Measurements from ENCODE around the gene BCL6.
"Not testable (repeated sequence)": the region's sequence is repeated elsewhere in the genome, so short reads cannot be mapped to it uniquely, and the experiment has no call there.

The BCL6 gene

GRCh38 chr3:187713504-187713903, 31.8 kb downstream of the BCL6 start:
- DNase-seq (ENCODE audit: low spot score) = no peak

- DNase-seq (ENCODE audit: low spot score) = no peak
Measured at GRCh38 chr3:187709155-187709554, 36.1 kb downstream of the BCL6 start.

GRCh38 chr3:187708696-187709095, 36.6 kb downstream of the BCL6 start:
- no peak for DNase-seq (ENCODE audit: low spot score)

- DNase-seq (ENCODE audit: low spot score) = peak; percentile 7
Measured at GRCh38 chr3:187706971-187707370, 38.3 kb downstream of the BCL6 start.

- DNase-seq (ENCODE audit: low spot score) = no peak
Measured at GRCh38 chr3:187705164-187705563, 40.1 kb downstream of the BCL6 start.

GRCh38 chr3:187702507-187703033, 42.7 kb downstream of the BCL6 start, which contains the start of gene RTP2:
RTP2 (minus strand) TSS chr3:187702557; CDS start chr3:187702128, 429 bp downstream.
- DNase-seq (ENCODE audit: low spot score) = no peak

GRCh38 chr3:187700249-187700648, 45.0 kb downstream of the BCL6 start:
- DNase-seq (ENCODE audit: low spot score) = no peak

GRCh38 chr3:187698499-187699399, 46.5 kb downstream of the BCL6 start:
- DNase-seq (ENCODE audit: low spot score) = no peak

- no peak for DNase-seq (ENCODE audit: low spot score)
Measured at GRCh38 chr3:187696021-187696420, 49.2 kb downstream of the BCL6 start.

- DNase-seq (ENCODE audit: low spot score) = no peak
Measured at GRCh38 chr3:187695449-187695848, 49.8 kb downstream of the BCL6 start.

- DNase-seq (ENCODE audit: low spot score) = no peak
Measured at GRCh38 chr3:187694801-187695200, 50.5 kb downstream of the BCL6 start.

GRCh38 chr3:187693431-187693830, 51.8 kb downstream of the BCL6 start:
- DNase-seq (ENCODE audit: low spot score) = no peak

- DNase-seq (ENCODE audit: low spot score) = no peak
Measured at GRCh38 chr3:187689984-187690383, 55.3 kb downstream of the BCL6 start.

- DNase-seq (ENCODE audit: low spot score) = no peak
Measured at GRCh38 chr3:187686621-187687273, 58.5 kb downstream of the BCL6 start.

GRCh38 chr3:187685948-187686347, 59.3 kb downstream of the BCL6 start:
- DNase-seq (ENCODE audit: low spot score) = no peak

GRCh38 chr3:187684880-187685279, 60.4 kb downstream of the BCL6 start:
- DNase-seq (ENCODE audit: low spot score) = no peak

- no peak for DNase-seq (ENCODE audit: low spot score)
Measured at GRCh38 chr3:187684444-187684843, 60.8 kb downstream of the BCL6 start.

GRCh38 chr3:187681756-187682155, 63.5 kb downstream of the BCL6 start:
- not testable (repeated sequence) for DNase-seq (ENCODE audit: low spot score)

- peak; percentile 61 for DNase-seq (ENCODE audit: low spot score)
Measured at GRCh38 chr3:187679638-187680396, 65.5 kb downstream of the BCL6 start.

- peak; percentile 15 for DNase-seq (ENCODE audit: low spot score)
Measured at GRCh38 chr3:187678726-187679268, 66.5 kb downstream of the BCL6 start.

- no peak for DNase-seq (ENCODE audit: low spot score)
Measured at GRCh38 chr3:187677604-187678003, 67.7 kb downstream of the BCL6 start.

GRCh38 chr3:187673012-187673411, 72.3 kb downstream of the BCL6 start:
- no peak for DNase-seq (ENCODE audit: low spot score)
